T-helper 17 cell (primary cell): ENCODE results near the gene RAD51B. TPM values are rescaled to one million over a fixed set of nuclear protein-coding genes. Genes with fewer than 3 reads are reported as not detected.
"Not testable (repeated sequence)": the region's sequence is repeated elsewhere in the genome, so short reads cannot be mapped to it uniquely, and the experiment has no call there.

ENCODE experiments used
- ATAC-seq: fragments of 150-1000 bp; cut with Tn5 transposase; 2 replicates; pipeline ENCODE4 v1.10.0; 2021; ENCODE audit warnings: mild to moderate bottlenecking, moderate library complexity
- DNase-seq, 3 donors: peaks; one replicate each; pipeline versions ENCODE4 v3.0.0 to v3.0.0-alpha.2; 2020 to 2021
- H3K9me3 ChIP-seq: one replicate; pipeline ENCODE4 v1.7.0; 2013; ENCODE audit warnings: low read length, mild to moderate bottlenecking; ENCODE audit not compliant: control insufficient read depth, poor library complexity, severe bottlenecking
- H3K27ac Mint-ChIP-seq: one replicate; pipeline ENCODE4 v1.8.0; 2022; ENCODE audit warnings: mild to moderate bottlenecking, moderate library complexity, mixed read lengths
- H3K27me3 Mint-ChIP-seq: one replicate; pipeline ENCODE4 v1.8.0; 2022; ENCODE audit warnings: mixed read lengths
- H3K36me3 Mint-ChIP-seq: one replicate; pipeline ENCODE4 v1.8.0; 2022; ENCODE audit warnings: low read depth, mixed read lengths
- H3K4me1 Mint-ChIP-seq: one replicate; pipeline ENCODE4 v1.8.0; 2022; ENCODE audit warnings: mild to moderate bottlenecking, mixed read lengths
- H3K4me3 Mint-ChIP-seq: one replicate; pipeline ENCODE4 v1.8.0; 2022; ENCODE audit warnings: mild to moderate bottlenecking, moderate library complexity, mixed read lengths
- total RNA-seq, 4 donors: library from RNA in 2 of 4; stranded (reverse) in 2 of 4; gene quantifications; one replicate each; pipeline ENCODE4 v1.2.3 and lab custom pipeline; 2022 to 2026

RAD51B gene
- total RNA-seq, 2 donors from 2014 or later = 17.0 to 20.7 TPM

- no peaks in the 10 kb centered on the region for H3K27me3 Mint-ChIP-seq
- H3K36me3 Mint-ChIP-seq = peaks cover 2% of the 10 kb centered on the region
- no peak overlapping the region for H3K4me3 Mint-ChIP-seq
- no peak overlapping the region for H3K27ac Mint-ChIP-seq
- H3K9me3 ChIP-seq = no peaks in the 10 kb centered on the region
- H3K4me1 Mint-ChIP-seq = peaks cover 2% of the 10 kb centered on the region
- no peak for ATAC-seq
- DNase-seq = no peak
Measured at GRCh38 chr14:68082698-68083291, 263.2 kb downstream of the RAD51B start.

- peaks cover 2% of the 10 kb centered on the region for H3K36me3 Mint-ChIP-seq
- no peak for DNase-seq
- no peak overlapping the region for H3K4me3 Mint-ChIP-seq
- no peak for ATAC-seq
- H3K9me3 ChIP-seq = no peaks in the 10 kb centered on the region
- H3K4me1 Mint-ChIP-seq = peaks cover 8% of the 10 kb centered on the region
- H3K27me3 Mint-ChIP-seq = no peaks in the 10 kb centered on the region
- H3K27ac Mint-ChIP-seq = no peak overlapping the region
Measured at GRCh38 chr14:68084256-68084655, 264.7 kb downstream of the RAD51B start.

DNA sequence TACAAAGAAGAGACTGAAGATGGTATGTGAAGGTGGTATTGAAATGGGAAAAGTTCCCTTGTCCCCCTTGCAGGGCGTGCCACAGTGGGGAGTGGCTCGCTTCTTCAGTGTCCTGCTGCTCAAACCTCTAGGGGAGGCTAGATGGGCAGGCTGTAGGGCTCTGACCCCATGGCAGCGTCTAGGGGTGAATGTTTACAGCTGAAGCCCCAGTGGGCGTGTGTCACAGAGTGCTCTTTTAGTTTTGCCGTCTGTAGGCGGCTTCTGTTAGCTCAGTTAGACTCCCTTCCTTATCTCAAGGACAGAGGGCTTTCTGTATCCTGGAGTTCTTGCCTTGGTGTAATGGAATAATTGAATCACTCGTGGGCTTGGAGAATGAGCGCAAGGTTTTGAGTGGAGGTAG lies 266.2 kb downstream of the RAD51B start:
- no peaks in the 10 kb centered on the region for H3K27me3 Mint-ChIP-seq
- peaks cover 8% of the 10 kb centered on the region for H3K4me1 Mint-ChIP-seq

GRCh38 chr14:68088451-68088854 lies 268.9 kb downstream of the RAD51B start:
- no peak for ATAC-seq
- no peaks in the 10 kb centered on the region for H3K9me3 ChIP-seq
- H3K27ac Mint-ChIP-seq = peak overlapping the region; percentile 65
- H3K4me3 Mint-ChIP-seq = peak overlapping the region; percentile 75
- no peak for DNase-seq
- peaks cover 2% of the 10 kb centered on the region for H3K36me3 Mint-ChIP-seq
- H3K4me1 Mint-ChIP-seq = peaks cover 8% of the 10 kb centered on the region
- H3K27me3 Mint-ChIP-seq = no peaks in the 10 kb centered on the region

More for the DNA sequence above, 266.2 kb downstream of the RAD51B start:
- ATAC-seq = no peak
- no peaks in the 10 kb centered on the region for H3K9me3 ChIP-seq
- Mint-ChIP-seq H3K36me3 (peaks cover 2% of the 10 kb centered on the region), H3K4me3 (no peak overlapping the region), H3K27ac (no peak overlapping the region)
- DNase-seq = no peak

DNA sequence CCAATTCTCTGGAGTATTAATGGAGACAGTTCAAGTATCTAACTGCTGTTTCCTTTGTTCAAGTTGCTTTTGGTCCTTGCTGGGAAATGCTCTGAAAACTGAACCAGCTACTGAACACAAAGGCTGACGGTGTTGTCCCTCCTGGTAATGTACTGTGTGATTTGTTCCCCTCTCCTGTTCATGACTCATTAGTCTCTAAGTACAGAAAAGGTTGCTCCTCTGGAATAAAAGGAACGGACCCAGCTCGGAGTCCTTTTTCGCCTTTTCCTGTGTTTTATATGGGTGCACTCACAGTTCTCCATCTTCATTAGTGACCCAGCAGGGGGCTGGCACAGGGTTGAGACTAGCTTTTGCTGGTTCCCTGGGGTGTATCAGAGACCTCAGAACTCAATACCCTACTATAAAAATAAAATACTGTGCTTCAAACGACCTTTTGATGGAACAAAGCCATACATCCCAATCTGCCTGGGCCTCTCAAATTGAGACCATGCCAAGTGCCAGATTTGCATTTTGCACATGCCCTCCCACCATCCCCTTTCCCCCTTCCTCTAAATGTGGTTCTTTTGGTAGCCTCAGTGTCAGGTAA lies 269.7 kb downstream of the RAD51B start:
- DNase-seq (no peak), ATAC-seq (no peak)
- H3K9me3 ChIP-seq = no peaks in the 10 kb centered on the region
- Mint-ChIP-seq H3K36me3 (peaks cover 2% of the 10 kb centered on the region), H3K27ac (peak overlapping the region; percentile 65), H3K4me1 (peaks cover 8% of the 10 kb centered on the region), H3K4me3 (peak overlapping the region; percentile 75), H3K27me3 (no peaks in the 10 kb centered on the region)

GRCh38 chr14:68094158-68094557 lies 274.6 kb downstream of the RAD51B start:
- no peak for ATAC-seq
- no peaks in the 10 kb centered on the region for H3K4me1 Mint-ChIP-seq
- no peak overlapping the region for H3K27ac Mint-ChIP-seq
- H3K36me3 Mint-ChIP-seq = peaks cover 2% of the 10 kb centered on the region
- DNase-seq = no peak
- H3K27me3 Mint-ChIP-seq = no peaks in the 10 kb centered on the region
- H3K4me3 Mint-ChIP-seq = no peak overlapping the region
- no peaks in the 10 kb centered on the region for H3K9me3 ChIP-seq

- DNase-seq (no peak), ATAC-seq (no peak)
- Mint-ChIP-seq H3K27ac (no peak overlapping the region), H3K4me3 (no peak overlapping the region), H3K27me3 (no peaks in the 10 kb centered on the region), H3K36me3 (peaks cover 2% of the 10 kb centered on the region), H3K4me1 (no peaks in the 10 kb centered on the region)
- H3K9me3 ChIP-seq = no peaks in the 10 kb centered on the region
Measured at GRCh38 chr14:68094752-68095151, 275.2 kb downstream of the RAD51B start.

DNA sequence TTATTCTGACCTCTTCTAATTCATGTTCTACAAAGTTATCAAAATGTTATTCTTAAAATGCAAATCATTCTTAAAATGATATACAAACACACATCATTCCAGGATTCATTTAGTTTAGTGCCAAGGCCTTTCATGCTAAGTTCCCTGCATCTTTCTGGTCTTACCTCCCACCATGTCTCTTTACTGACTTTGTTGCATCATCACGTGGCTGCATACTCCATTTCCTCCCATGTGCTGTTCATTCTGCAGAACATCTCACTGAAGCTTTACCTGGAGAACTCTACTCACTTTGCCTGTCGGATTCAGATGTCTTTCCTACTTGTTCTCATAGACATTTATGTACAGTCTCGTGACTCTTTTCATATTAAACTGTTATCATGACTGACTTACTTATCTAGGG lies 278.1 kb downstream of the RAD51B start:
- DNase-seq = no peak
- ATAC-seq = no peak
- Mint-ChIP-seq H3K27me3 (no peaks in the 10 kb centered on the region), H3K4me1 (no peaks in the 10 kb centered on the region), H3K27ac (no peak overlapping the region), H3K4me3 (no peak overlapping the region), H3K36me3 (peaks cover 5% of the 10 kb centered on the region)
- no peaks in the 10 kb centered on the region for H3K9me3 ChIP-seq

DNA sequence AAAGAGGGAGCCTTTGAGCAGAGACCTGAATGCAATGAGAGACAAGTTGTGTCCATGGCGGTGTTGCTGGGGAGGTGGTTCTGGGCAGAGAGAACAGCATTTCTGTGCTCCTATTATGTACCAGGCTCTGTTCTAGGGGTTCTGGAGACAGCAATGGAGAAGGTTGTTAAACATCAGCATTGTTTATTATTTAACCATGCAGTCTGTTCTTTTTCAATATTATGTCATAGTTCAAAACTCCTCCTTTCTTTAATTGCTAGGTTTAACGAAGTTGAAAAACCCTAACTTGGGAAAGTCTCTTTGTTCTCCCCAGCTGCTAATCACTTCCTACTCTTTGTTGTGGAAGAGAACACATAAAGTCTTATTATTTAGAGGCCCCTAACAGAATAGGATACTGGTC lies 279.3 kb downstream of the RAD51B start:
- no peaks in the 10 kb centered on the region for H3K9me3 ChIP-seq
- DNase-seq (no peak), ATAC-seq (no peak)
- H3K27ac Mint-ChIP-seq = no peak overlapping the region
- no peaks in the 10 kb centered on the region for H3K4me1 Mint-ChIP-seq
- H3K4me3 Mint-ChIP-seq = no peak overlapping the region
- no peaks in the 10 kb centered on the region for H3K27me3 Mint-ChIP-seq
- H3K36me3 Mint-ChIP-seq = peaks cover 6% of the 10 kb centered on the region

DNA sequence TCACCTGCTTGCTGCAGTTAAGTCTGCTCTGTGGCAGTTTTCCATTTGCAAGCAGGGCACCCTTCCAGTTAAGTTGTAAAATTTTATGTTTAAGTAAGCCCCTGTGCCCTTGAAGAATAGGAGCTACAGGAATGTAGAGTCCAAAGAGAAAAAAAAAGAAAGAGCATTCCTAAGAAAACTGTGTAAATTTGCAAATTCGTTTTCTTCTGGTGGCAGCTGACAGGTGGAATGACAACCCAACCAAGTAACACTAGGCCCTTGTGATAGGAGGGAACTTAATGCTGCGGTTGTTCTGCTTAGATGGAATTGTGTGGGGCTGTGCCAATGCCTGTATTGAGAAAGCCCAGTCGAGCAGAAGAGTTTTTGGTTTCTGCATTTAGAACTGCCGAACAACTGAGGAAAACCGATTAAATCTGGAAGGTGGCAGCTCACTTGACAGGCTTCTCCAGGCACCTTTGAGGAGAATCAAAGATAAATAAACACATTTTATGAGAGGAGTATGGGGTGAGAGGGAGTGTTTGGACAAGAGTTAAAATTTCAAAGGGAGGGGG lies 280.0 kb downstream of the RAD51B start:
- DNase-seq (no peak), ATAC-seq (no peak)
- H3K4me3 Mint-ChIP-seq = no peak overlapping the region
- H3K9me3 ChIP-seq = no peaks in the 10 kb centered on the region
- H3K36me3 Mint-ChIP-seq = peaks cover 6% of the 10 kb centered on the region
- H3K27ac Mint-ChIP-seq = no peak overlapping the region
- no peaks in the 10 kb centered on the region for H3K4me1 Mint-ChIP-seq
- H3K27me3 Mint-ChIP-seq = no peaks in the 10 kb centered on the region

DNA sequence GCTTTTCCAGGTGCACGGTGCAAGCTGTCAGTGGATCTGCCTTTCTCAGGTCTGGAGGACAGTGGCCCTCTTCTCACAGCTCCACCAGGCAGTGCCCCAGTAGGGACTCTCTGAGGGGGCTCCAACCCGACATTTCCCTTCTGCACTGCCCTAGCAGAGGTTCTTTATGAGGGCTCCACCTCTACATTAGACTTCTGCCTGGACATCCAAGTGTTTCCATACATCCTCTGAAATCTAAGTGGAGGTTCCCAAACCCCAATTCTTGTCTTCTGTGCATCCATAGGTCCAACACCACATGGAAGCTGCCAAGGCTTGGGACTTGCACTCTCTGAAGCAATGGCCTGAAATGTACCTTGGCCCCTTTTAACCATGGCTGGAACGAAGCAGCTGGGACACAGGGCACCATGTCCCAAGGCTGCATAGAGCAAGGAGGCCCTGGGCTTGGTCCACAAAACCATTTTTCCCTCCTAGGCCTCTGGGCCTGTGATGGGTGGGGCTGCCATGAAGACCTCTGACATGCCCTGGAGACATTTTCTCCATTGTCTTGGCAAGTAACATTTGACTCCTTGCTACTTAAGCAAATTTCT lies 282.2 kb downstream of the RAD51B start:
- not testable (repeated sequence) for ATAC-seq, H3K4me3 Mint-ChIP-seq, H3K36me3 Mint-ChIP-seq, DNase-seq, H3K27me3 Mint-ChIP-seq, H3K4me1 Mint-ChIP-seq, H3K9me3 ChIP-seq, H3K27ac Mint-ChIP-seq

GRCh38 chr14:68103853-68104252 lies 284.3 kb downstream of the RAD51B start:
- Mint-ChIP-seq H3K36me3 (peaks cover 3% of the 10 kb centered on the region), H3K4me3 (no peak overlapping the region), H3K27me3 (no peaks in the 10 kb centered on the region), H3K4me1 (no peaks in the 10 kb centered on the region), H3K27ac (no peak overlapping the region)
- ATAC-seq (no peak), DNase-seq (no peak)
- no peaks in the 10 kb centered on the region for H3K9me3 ChIP-seq

DNA sequence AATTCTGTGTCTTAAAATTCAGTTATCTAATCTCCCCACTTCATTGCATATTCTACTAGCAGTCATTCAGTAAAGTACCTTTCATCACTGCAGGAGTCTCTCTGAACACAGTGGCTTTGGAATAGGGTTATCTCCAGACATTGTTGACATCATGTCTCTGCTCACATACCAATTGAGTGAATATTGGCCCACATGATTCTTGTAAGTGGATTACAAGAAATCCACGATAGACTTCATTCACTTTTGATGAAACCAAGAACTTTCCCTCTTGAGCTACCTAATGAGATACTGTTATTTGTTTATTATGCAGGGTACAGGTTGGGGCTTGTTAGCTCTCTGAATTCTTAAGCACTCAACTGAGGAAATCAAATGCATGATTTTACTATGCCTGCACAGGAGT lies 284.9 kb downstream of the RAD51B start:
- Mint-ChIP-seq H3K36me3 (peaks cover 3% of the 10 kb centered on the region), H3K27ac (no peak overlapping the region), H3K4me3 (no peak overlapping the region), H3K27me3 (no peaks in the 10 kb centered on the region), H3K4me1 (no peaks in the 10 kb centered on the region)
- H3K9me3 ChIP-seq = no peaks in the 10 kb centered on the region
- ATAC-seq = no peak
- no peak for DNase-seq

DNA sequence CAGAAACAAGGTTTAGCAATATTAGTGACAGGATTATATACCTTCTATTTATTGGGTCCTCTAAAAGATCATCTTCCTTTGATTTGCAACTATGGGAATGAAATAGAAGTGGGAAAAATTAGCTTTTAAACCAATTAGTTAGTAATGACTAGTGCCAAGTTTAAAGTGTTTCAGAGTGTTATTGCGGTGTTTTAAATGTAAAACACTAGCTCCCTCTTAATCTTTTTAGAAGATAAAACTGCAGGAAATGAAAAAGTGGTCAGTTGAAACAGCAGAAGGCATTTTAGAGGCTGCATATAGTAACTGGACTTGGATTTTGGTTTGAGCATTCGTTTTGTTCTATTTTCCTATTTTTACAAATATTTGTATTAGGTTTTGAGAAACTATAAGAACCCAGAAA lies 286.2 kb downstream of the RAD51B start:
- ATAC-seq = no peak
- H3K27me3 Mint-ChIP-seq = no peaks in the 10 kb centered on the region
- no peak overlapping the region for H3K27ac Mint-ChIP-seq
- H3K4me1 Mint-ChIP-seq = peaks cover 2% of the 10 kb centered on the region
- H3K9me3 ChIP-seq = no peaks in the 10 kb centered on the region
- no peak for DNase-seq
- H3K4me3 Mint-ChIP-seq = no peak overlapping the region
- peaks cover 3% of the 10 kb centered on the region for H3K36me3 Mint-ChIP-seq
